GM19328 (cell line): ENCODE measurements around the gene SUPT5H.

ENCODE experiments used
- ATAC-seq: cut with Tn5 transposase; IDR thresholded peaks from one replicate; pipeline ENCODE4 v1.9.1; 2021; ENCODE audit warnings: mild to moderate bottlenecking, moderate library complexity; ENCODE audit not compliant: unreplicated experiment

Gene SUPT5H

DNA sequence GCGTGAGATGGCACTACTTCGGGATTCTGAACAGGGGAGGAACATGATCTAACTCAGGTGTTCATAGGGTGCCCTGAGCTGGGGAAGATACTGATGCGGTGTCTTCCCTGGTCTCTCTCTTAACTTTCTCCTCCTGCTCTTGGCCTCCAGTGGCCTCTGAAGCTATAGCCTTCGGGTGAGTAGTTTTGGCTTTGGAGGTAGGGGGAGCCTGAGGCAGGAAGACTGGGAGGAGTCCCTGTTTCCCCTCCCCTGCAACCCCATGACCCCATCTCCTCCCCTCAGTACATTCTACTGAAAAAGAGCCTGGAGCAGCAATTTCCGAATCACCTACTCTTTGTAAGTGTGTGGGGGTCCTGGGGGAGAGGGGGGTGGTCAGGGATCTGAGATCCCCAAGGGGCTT lies 73.1 kb downstream of the SUPT5H start:
- no peak for ATAC-seq

DNA sequence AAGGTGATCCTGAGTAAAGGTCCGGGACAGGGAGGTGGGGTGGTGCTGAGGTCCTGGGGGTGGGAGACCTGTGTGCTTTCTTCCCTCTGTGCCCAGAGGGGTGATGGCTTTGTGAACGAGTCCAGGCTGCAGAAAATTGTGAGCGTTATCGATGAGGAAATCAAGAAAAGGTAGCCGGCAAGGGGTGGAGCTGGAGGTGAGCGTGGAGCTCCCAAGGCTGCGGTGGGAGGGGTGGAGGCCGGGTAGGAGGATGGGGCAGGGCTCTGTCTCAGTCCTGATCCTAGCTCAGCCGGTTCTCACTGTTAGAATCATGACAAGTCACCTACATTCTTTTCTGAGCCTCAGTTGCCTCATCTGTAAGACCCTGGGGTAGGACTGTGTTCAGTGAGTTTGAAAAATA lies 73.6 kb downstream of the SUPT5H start:
- no peak for ATAC-seq

DNA sequence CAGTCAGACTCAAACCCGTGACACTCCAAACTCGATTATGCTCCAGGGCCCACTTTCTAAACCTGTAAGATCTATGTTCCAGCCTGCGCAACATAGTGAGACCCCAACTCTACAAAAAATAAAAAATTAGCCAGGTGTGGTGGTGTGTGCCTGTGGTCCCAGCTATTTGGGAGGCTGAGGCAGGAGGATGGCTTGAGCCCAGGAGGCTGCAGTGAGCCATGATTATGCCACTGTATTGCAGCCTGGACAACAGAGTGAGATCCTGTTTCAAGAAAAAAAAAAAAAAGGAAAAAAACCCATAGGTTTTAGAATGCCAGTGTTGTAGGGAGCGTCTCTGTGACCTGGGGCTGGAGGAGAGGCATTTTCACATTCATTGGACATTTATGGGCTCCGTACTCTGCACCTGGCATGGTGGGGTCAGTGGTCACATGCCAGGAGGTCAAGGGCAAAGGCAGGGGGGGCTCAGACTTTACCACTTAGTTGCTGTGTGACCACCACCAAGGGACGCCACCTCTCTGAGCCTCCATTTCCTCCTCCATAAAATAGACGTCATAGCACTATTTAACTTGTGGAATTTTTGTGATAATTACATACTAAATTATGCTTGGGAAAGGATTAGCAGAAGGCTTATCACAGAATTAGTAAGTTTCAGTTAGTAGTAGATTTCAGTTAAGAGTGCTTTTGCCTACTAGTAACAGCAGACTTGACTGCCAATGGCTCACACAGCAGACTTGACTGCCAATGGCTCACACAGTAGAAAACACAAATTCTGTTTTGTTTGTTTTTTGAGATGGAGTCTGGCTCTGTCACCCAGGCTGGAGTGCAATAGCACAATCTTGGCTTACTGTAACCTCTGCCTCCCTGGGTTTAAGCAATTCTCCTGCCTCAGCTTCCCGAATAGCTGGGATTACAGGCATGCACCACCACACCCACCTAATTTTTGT lies 75.4 kb downstream of the SUPT5H start:
- ATAC-seq = no peak

DNA sequence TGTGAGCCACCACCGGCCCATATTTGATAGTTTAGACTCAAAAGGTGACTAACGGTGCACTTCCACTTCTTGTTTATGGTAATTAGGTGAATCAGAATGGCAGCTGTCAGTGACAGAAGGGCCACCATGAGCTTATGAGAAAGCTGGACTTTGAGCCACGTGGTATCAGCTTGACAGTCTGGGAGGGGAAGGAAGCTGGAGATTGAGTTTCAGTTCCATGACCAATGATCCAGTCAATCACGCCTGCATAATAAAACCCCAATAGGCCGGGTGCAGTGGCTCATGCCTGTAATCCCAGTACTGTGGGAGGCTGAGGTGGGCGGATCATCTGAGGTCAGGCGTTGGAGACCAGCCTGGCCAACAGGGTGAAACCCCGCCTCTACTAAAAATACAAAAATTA lies 79.1 kb downstream of the SUPT5H start:
- ATAC-seq = no peak

DNA sequence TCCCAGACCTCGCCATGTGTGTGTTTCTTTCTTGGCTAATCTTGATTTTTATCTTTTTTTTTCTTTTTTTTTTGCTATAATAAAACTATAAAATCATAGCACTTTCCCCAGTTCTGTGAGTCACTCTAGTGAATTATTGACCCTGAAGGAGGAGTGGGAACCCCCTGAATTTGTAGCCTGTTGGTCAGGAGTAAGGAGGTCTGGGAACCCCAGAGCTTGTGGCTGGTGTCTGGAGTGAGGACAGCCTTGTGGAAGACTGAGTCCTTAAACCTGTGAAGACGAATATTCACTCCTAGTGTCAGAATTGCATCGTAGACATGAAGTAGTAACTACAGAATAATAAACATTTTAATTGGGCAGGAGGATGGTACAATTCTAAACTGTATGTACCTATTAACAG lies 79.8 kb downstream of the SUPT5H start:
- ATAC-seq = no peak
